Measurements from ENCODE around the gene USP22.

The USP22 gene

GRCh38 chr17:21077281-21077680, 34.5 kb upstream of the USP22 start:
- ATAC-seq (ENCODE audit: low read depth) (no peak), DNase-seq (ENCODE audit: low spot score) (no peak)
- TF ChIP-seq, protein P1, sequence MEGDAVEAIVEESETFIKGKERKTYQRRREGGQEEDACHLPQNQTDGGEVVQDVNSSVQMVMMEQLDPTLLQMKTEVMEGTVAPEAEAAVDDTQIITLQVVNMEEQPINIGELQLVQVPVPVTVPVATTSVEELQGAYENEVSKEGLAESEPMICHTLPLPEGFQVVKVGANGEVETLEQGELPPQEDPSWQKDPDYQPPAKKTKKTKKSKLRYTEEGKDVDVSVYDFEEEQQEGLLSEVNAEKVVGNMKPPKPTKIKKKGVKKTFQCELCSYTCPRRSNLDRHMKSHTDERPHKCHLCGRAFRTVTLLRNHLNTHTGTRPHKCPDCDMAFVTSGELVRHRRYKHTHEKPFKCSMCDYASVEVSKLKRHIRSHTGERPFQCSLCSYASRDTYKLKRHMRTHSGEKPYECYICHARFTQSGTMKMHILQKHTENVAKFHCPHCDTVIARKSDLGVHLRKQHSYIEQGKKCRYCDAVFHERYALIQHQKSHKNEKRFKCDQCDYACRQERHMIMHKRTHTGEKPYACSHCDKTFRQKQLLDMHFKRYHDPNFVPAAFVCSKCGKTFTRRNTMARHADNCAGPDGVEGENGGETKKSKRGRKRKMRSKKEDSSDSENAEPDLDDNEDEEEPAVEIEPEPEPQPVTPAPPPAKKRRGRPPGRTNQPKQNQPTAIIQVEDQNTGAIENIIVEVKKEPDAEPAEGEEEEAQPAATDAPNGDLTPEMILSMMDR (IDR thresholded peaks at IDR 0.05; ENCODE audit: poor library complexity, severe bottlenecking): no peak
- H3K4me1 ChIP-seq (ENCODE audit: insufficient read depth, poor library complexity, severe bottlenecking): no peaks in the 10 kb centered on the region
- no peaks in the 10 kb centered on the region for H3K27me3 ChIP-seq (ENCODE audit: insufficient read depth, poor library complexity, severe bottlenecking)
- no peak overlapping the region for H3K27ac ChIP-seq (ENCODE audit: poor library complexity, severe bottlenecking)
- H3K9me3 ChIP-seq (ENCODE audit: severe bottlenecking): no peaks in the 10 kb centered on the region
- no peaks in the 10 kb centered on the region for H3K36me3 ChIP-seq (ENCODE audit: low read depth)
- no peak overlapping the region for H3K4me3 ChIP-seq (ENCODE audit: severe bottlenecking)

GRCh38 chr17:21076242-21076641, 33.4 kb upstream of the USP22 start:
- H3K36me3 ChIP-seq (ENCODE audit: low read depth): no peaks in the 10 kb centered on the region
- DNase-seq (ENCODE audit: low spot score): no peak
- no peaks in the 10 kb centered on the region for H3K9me3 ChIP-seq (ENCODE audit: severe bottlenecking)
- H3K27ac ChIP-seq (ENCODE audit: poor library complexity, severe bottlenecking): no peak overlapping the region
- H3K27me3 ChIP-seq (ENCODE audit: insufficient read depth, poor library complexity, severe bottlenecking): no peaks in the 10 kb centered on the region
- no peaks in the 10 kb centered on the region for H3K4me1 ChIP-seq (ENCODE audit: insufficient read depth, poor library complexity, severe bottlenecking)
- ATAC-seq (ENCODE audit: low read depth): no peak
- H3K4me3 ChIP-seq (ENCODE audit: severe bottlenecking): no peak overlapping the region
- TF ChIP-seq, protein P1 (IDR thresholded peaks at IDR 0.05; ENCODE audit: poor library complexity, severe bottlenecking): no peak

DNA sequence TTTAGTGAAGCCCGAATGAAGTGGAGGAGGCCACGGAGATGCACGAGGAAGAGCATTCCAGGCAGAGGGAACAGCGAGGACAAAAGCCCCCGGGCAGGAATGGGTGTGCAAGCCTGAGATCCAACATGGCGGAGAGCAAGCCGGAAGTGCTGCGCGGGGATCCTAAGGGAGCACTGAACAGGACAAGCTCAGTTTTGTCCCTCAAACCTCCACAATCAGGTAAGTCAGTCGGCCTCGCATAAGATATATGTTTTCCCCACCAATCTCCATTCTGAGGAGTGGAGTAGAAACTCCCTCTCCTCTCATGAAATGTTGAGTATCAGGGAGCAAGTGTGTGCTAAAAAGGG, 32.9 kb upstream of the USP22 start:
- H3K36me3 ChIP-seq (ENCODE audit: low read depth): no peaks in the 10 kb centered on the region
- TF ChIP-seq, protein P1 (IDR thresholded peaks at IDR 0.05; ENCODE audit: poor library complexity, severe bottlenecking): no peak
- no peaks in the 10 kb centered on the region for H3K9me3 ChIP-seq (ENCODE audit: severe bottlenecking)
- H3K4me1 ChIP-seq (ENCODE audit: insufficient read depth, poor library complexity, severe bottlenecking): no peaks in the 10 kb centered on the region
- H3K4me3 ChIP-seq (ENCODE audit: severe bottlenecking): no peak overlapping the region
- no peak for ATAC-seq (ENCODE audit: low read depth)
- no peak for DNase-seq (ENCODE audit: low spot score)
- H3K27me3 ChIP-seq (ENCODE audit: insufficient read depth, poor library complexity, severe bottlenecking): no peaks in the 10 kb centered on the region
- H3K27ac ChIP-seq (ENCODE audit: poor library complexity, severe bottlenecking): no peak overlapping the region

DNA sequence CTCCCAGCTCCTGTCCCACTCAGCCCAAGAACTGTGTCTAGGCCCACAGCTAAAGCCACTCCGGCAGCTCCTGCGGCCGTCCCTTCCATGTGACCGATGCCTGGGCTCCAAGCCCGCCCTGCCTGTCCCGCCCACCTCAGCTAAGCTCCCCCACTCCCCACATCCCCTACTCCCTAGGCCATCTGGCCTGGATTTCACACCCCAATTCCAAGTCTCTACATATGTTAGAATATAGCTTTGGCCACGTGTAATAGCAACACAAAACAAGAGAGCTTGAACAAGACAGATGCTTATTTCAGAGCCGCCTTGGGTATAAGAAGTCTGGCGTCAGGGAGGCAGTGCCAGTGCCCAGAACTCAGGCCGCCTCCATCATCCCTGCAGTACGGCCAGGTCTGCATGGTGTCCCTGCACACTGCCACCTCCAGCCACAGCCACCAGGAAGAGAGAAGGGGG, 30.0 kb upstream of the USP22 start:
- Histone ChIP-seq H3K27me3 (ENCODE audit: insufficient read depth, poor library complexity, severe bottlenecking) (no peaks in the 10 kb centered on the region), H3K36me3 (ENCODE audit: low read depth) (no peaks in the 10 kb centered on the region), H3K4me1 (ENCODE audit: insufficient read depth, poor library complexity, severe bottlenecking) (no peaks in the 10 kb centered on the region), H3K9me3 (ENCODE audit: severe bottlenecking) (no peaks in the 10 kb centered on the region), H3K27ac (ENCODE audit: poor library complexity, severe bottlenecking) (no peak overlapping the region), H3K4me3 (ENCODE audit: severe bottlenecking) (no peak overlapping the region)
- ATAC-seq (ENCODE audit: low read depth) (no peak), DNase-seq (ENCODE audit: low spot score) (no peak)
- TF ChIP-seq, protein P1 (IDR thresholded peaks at IDR 0.05; ENCODE audit: poor library complexity, severe bottlenecking): no peak

- DNase-seq (ENCODE audit: low spot score): no peak
- H3K27me3 ChIP-seq (ENCODE audit: insufficient read depth, poor library complexity, severe bottlenecking): no peaks in the 10 kb centered on the region
- no peaks in the 10 kb centered on the region for H3K4me1 ChIP-seq (ENCODE audit: insufficient read depth, poor library complexity, severe bottlenecking)
- TF ChIP-seq, protein P1 (IDR thresholded peaks at IDR 0.05; ENCODE audit: poor library complexity, severe bottlenecking): no peak
- no peak overlapping the region for H3K4me3 ChIP-seq (ENCODE audit: severe bottlenecking)
- no peaks in the 10 kb centered on the region for H3K9me3 ChIP-seq (ENCODE audit: severe bottlenecking)
- no peak overlapping the region for H3K27ac ChIP-seq (ENCODE audit: poor library complexity, severe bottlenecking)
- ATAC-seq (ENCODE audit: low read depth): no peak
- H3K36me3 ChIP-seq (ENCODE audit: low read depth): no peaks in the 10 kb centered on the region
Measured at GRCh38 chr17:21066394-21066793, 23.6 kb upstream of the USP22 start.

Data from RWPE2 (cell line).